Activated CD8-positive, alpha-beta memory T cell treated with anti-CD3 and anti-CD28 coated beads for 1 hour (primary cell): ENCODE data around the gene CRYBA2.

ENCODE experiments used
- DNase-seq, 2 donors: peaks; one replicate each; pipeline ENCODE4 v3.0.0-alpha.2; 2020; ENCODE audit warnings: low read depth in 1 of 2; ENCODE audit errors: extremely low read depth in 1 of 2

The CRYBA2 gene

DNA sequence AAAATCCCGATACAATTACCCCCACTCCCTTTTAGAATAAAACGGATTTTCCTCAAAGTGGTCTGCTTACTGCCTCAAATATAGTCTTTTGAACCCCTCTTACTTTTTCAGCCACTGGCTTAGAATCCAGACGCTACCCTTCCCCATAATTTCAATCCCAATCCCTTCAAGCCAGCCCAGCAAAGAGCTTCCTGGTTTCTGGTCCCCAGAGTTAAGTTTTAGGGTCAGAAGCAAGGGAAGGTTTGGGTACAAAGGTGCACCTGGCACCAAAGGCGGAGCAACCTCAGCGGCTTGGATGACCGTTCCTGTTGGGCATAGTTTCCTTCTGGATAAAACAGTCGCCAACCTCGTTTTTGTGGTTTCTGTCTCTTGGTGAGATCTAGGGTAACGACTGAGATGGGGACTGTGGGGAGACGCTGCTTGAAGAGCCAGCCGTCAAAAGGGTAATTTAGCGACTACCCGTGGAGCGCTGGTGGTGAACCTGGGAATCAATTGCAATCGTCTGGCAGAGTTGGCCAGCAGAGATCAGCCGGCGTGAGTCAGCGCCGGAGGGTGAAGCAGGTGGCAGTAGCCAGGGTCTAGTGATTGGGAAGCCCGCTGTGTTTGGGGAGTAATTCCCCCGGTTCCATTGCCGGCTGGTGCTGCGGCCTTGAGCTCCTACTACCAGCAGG lies 9.8 kb downstream of the CRYBA2 start:
- DNase-seq, result no peak

DNA sequence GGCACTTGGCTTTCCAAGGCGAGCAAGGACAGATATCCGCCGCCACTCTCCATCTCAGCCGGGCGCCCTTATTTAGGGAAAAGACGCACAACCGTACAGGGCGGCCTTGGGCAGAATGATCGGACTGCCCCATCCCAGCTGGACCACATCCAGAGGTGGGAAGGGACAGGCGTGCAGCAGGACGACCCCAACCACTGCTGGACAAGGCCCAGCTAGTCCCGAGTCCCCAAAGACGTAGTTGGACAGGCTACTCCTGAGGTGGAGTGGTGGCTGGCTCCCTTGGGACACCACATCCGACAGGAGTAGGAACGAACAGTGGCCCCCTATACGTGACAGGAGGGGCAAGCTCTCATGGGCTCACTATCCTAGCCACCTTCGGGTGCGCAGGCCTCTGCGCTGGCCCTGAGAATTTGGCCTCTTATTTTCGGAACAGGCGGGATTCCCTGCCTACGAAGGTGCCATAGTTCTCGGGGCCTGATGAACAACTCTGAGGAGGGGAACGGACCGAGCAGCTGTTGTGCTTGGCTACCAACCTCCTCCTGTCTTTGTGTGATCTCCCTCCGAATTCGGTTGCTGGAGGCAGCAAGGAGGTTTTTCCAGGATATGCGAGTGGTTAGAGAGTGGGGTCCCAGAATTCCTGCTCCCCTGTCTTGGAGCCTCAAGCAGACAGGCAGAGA lies 10.5 kb downstream of the CRYBA2 start:
- no peak for DNase-seq

DNA sequence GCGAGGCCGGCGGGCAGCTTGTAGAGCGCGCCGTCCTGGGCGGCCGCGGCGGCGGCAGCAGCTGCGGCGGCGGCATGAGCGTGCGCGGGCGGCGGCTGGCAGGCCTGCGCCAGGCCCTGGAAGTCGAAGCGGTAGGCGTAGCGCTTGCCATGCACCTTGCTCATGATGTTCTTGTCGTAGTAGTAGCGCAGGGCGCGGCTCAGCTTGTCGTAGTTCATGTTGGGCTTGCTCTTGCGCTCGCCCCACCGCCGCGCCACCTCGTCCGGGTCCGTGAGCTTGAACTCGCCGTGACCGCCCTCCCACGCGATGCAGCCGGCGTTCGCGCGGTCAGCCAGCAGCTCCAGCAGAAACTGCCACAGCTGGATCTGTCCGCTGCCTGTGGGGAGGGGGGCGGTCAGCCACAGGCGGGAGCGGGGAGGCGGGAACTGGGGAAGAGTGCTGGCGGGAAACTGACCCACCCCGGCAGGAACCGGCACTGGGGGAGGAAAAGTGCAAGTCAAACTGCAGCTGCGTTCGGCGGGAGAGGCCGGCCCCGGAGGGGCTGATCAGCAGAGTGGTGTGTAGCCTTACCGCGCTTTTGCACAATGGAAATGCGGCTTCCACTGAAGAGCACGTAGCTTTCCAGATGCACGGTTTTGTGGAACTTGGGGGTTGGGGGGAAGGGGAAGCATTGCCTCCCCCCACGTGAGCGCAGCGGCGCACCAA lies 11.2 kb downstream of the CRYBA2 start:
- DNase-seq, result no peak

- no peak for DNase-seq
These were observed 11.8 kb downstream of the CRYBA2 start for GRCh38 chr2:218981390-218981880.

DNA sequence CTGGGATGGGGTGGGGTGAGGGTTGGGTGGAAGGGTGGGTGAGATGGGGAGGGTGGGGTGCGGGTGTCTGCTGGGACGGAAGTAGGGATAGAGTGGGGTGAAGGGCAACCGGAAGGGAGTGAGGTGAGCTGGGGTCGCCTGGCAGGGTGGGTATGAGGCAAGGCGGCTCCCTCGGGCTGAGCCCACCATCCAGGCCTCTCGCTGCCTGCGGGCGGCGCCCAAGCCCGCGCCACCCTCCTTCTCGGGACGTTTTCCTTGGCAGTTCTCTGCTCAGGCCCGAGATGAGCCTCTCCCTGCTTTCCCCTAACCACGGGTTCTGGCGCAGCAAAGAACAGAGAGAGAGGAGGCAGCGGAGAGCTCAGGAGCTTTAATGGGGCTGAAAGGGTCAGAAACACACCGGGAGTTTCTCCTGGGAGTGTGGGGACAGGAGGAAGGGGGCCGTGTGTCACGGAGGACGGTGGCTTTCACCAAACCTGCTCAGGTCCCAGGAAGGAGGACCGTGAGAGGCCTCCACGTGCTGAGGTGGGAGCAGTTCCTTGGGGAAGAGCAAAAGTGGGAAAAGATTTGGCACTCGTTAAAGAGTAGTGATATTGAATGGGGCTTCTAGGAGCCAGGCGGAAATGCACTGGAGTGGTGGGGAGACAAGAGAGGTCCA lies 12.4 kb downstream of the CRYBA2 start:
- no peak for DNase-seq

DNA sequence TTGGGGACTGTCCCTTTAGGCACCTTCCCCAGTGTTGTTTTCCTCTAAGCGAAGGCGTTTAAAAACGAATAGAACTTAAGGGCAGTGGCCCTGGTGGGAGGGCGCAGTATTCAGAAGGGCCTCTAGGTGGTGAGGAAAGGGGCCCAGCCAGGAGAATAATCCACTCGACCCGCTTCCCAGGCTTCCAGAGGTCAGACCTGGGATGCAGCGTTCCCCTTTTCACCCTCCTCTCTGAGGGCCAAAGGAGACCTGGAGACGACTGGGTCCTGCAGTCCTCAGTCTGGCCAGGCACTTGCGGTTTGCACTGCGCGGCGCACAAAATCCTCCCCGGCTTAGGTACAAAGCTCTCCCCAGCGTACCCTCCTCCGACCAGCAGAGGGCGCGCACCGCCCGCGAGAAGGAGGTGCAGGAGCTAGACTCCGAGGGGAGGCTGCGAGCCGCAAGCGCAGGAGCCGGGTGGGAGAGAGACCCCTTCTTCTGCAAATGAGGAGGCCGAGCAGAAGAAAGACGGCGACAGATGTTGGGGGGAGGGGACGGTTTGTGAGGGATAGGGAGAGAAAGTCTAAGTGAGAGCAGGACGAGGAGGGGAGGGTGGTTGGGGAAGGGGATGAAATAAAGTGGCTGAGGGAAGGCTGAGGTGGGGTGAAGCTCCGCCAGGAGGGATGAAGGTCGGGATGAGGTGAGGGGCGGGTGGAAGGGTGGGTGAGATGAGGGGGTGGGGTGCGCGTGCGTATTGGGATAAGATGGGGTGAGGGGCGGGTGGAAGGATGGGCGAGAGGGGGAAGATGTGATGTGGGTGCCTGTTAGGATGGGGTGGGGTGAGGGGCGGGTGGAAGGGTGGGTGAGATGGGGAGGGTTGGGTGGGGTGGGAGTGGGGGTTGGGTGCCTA lies 13.1 kb downstream of the CRYBA2 start:
- peak; percentile 55 to 77 for DNase-seq

DNA sequence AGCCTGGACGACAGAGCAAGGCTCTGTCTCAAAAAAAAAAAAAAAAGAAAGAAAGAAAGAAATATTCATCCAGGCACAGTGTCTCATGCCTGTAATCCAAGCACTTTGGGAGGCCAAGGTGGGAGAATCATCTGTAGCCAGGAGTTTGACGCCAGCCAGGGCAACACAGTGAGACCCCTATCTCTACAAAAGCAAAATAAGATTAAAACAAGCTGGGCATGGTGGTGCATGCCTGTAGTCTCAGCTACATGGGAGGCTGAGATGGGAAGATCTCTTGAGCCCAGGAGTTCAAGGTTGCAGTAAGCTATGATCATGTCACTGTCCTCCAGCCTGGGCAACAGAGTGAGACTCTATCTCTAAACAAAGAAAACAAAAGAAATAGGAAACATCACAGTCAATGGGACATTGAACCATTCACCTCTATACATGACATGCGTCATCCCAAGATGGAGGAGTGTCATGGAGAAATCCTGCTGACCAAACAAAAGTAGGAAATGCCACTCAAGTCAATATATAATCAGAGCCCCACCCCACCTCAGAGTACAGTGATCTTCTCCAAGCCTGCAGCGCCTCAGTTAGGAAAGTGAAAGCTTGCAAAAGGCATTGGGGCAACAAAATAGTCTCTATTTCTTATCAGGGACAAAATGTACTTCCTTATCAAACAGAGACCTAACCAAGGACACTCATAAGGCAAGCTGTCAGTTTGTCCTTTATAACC lies 18.0 kb downstream of the CRYBA2 start:
- no peak for DNase-seq

DNA sequence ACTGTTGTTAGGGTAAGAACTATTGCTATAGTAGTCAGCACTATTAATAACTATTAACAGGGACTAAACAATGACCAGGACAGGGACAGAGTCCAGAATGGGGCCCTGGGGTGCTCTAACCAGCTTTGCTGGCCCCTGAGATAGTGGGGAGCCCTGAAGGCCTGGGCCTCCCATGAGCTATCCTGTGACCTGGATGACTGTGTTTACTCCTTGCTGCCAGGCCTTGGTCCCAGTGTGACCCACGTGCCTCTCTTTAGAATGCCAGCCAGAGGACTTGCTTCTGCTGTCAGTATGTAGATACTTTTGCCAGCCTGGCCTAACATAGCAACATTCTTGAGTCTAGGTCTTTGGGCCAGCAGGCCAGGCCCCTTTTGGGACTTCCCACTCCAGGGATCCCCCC lies 22.3 kb downstream of the CRYBA2 start:
- DNase-seq, result no peak

- DNase-seq, result no peak
These were observed 29.0 kb downstream of the CRYBA2 start for GRCh38 chr2:218964041-218964771.

- DNase-seq, result no peak
These were observed 29.6 kb downstream of the CRYBA2 start for GRCh38 chr2:218963601-218964000.

GRCh38 chr2:218962859-218963492 lies 30.2 kb downstream of the CRYBA2 start:
- peak in 1 of 2 donors; percentile 49 for DNase-seq

- DNase-seq, result no peak
These were observed 31.3 kb downstream of the CRYBA2 start for GRCh38 chr2:218961651-218962570.

GRCh38 chr2:218961229-218961628 lies 32.0 kb downstream of the CRYBA2 start:
- no peak for DNase-seq

DNA sequence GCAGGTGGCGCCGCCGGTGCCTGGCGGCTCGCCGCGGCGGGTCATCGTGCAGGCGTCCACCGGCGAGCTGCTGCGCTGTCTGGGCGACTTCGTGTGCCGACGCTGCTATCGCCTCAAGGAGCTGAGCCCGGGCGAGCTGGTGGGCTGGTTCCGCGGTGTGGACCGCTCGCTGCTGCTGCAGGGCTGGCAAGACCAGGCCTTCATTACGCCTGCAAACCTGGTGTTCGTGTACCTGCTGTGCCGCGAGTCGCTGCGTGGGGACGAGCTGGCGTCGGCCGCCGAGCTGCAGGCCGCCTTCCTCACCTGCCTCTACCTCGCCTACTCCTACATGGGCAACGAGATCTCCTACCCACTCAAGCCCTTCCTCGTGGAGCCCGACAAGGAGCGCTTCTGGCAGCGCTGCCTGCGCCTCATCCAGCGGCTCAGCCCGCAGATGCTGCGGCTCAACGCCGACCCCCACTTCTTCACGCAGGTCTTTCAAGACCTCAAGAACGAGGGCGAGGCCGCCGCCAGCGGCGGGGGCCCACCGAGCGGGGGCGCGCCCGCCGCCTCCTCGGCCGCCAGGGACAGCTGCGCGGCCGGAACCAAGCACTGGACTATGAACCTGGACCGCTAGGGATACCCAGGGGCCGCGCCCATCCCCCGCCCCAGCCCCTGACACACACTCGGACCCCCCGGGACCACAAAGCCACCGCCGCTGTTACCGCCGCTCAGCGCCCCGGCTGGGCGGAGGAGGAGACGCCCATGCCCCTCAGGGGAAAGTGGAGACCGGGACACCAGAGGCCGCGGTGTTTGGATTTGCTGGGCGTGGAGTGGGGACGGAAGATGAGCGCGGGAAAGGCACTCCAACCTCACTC lies 32.7 kb downstream of the CRYBA2 start:
- no peak for DNase-seq

DNA sequence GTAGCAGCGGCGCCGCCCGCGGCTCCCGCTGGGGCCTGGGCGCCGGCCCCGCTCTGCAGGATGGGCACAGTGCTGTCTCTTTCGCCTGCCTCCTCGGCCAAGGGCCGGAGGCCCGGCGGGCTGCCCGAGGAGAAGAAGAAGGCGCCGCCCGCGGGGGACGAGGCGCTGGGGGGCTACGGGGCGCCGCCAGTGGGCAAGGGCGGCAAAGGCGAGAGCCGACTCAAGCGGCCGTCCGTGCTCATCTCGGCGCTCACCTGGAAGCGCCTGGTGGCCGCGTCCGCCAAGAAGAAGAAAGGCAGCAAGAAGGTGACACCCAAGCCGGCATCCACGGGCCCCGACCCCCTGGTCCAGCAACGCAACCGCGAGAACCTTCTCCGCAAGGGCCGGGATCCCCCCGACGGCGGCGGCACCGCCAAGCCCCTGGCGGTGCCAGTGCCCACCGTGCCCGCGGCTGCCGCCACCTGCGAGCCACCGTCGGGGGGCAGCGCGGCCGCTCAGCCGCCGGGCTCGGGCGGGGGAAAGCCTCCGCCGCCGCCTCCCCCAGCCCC lies 33.4 kb downstream of the CRYBA2 start:
- DNase-seq, result no peak

DNA sequence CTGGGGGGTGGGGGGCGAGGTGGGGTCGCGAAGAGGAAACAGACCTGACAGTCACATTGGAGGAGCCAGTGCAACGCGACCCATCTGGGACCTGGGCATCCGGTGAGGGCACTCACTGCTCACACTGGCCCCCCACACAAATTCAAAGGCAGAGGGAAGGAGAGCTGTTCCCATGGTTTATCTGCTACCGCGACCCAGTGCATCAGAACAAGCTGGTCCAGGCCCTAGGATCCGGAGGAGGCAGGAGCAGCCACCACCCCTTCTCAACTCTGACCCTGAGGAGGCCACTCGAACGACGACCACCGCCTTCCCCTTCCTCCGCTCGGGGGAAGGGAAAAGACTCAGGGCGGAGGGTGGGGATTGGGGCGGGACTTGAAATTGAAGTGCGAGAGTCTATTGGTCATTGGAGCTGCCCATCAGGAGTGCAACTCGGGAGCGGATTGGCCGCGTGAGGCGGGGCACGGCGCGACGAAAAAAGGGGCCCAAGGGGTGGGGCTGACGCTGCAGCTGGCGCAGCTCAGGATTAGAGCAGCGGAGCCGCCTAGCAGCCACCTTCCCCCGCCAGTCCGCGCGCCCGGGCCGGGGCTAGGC lies 34.0 kb downstream of the CRYBA2 start, which contains the start of gene CDK5R2:
Gene CDK5R2 (plus strand): TSS at position 526 of the 591 bp plus-strand sequence. CDS start 155 bp downstream, outside the sequence.
- DNase-seq, result peak; percentile 8 to 31
